NCI-H2029 (cell line): ENCODE measurements around the gene CFAP119.

Experiments
- DNase-seq: peaks from one replicate; lab custom pipeline; 2025; lab: John Stamatoyannopoulos, UW

Gene CFAP119

GRCh38 chr16:30740364-30741251, 21.3 kb downstream of the CFAP119 start:
- peak; percentile 85 for DNase-seq

- DNase-seq = no peak
Observed at GRCh38 chr16:30738984-30739951, 22.6 kb downstream of the CFAP119 start.

- no peak for DNase-seq
Observed at GRCh38 chr16:30737794-30738648, 23.8 kb downstream of the CFAP119 start.

- DNase-seq = no peak
Observed at GRCh38 chr16:30736995-30737793, 24.7 kb downstream of the CFAP119 start.

GRCh38 chr16:30731411-30731810, 30.5 kb downstream of the CFAP119 start:
- no peak for DNase-seq

GRCh38 chr16:30728899-30729672, 32.8 kb downstream of the CFAP119 start:
- DNase-seq = no peak

- DNase-seq = no peak
Observed at GRCh38 chr16:30728321-30728720, 33.5 kb downstream of the CFAP119 start.

- no peak for DNase-seq
Observed at GRCh38 chr16:30725418-30725792, 36.5 kb downstream of the CFAP119 start.

GRCh38 chr16:30724641-30725417, 37.0 kb downstream of the CFAP119 start:
- DNase-seq = no peak

GRCh38 chr16:30723725-30724355, 38.0 kb downstream of the CFAP119 start:
- no peak for DNase-seq

GRCh38 chr16:30722916-30723315, 38.9 kb downstream of the CFAP119 start:
- DNase-seq = no peak

GRCh38 chr16:30722443-30722842, 39.4 kb downstream of the CFAP119 start:
- no peak for DNase-seq

GRCh38 chr16:30721606-30722005, 40.3 kb downstream of the CFAP119 start:
- no peak for DNase-seq

- no peak for DNase-seq
Observed at GRCh38 chr16:30721167-30721566, 40.7 kb downstream of the CFAP119 start.

GRCh38 chr16:30720694-30721093, 41.2 kb downstream of the CFAP119 start:
- DNase-seq = no peak

GRCh38 chr16:30720086-30720485, 41.8 kb downstream of the CFAP119 start:
- no peak for DNase-seq

GRCh38 chr16:30715750-30716445, 46.0 kb downstream of the CFAP119 start:
- DNase-seq = no peak

- DNase-seq = no peak
Observed at GRCh38 chr16:30711712-30712111, 50.1 kb downstream of the CFAP119 start.
